ENCODE measurements around the gene JAKMIP3.
A peak's percentile ranks its signal among the peaks of the same experiment; 100 is the strongest.

JAKMIP3 gene

GRCh38 chr10:132099389-132100090 is 33.8 kb downstream of the JAKMIP3 start:
- ChIA-PET CTCF (interaction anchor here (0.6 kb wide), 1 partner anchor 77 kb away, joined by 3 read pairs; no protein-coding TSS in a partner anchor), POLR2A (no interaction called here)
- TF ChIP-seq ZSCAN23 (tag by site-specific recombination; IDR thresholded peaks at IDR 0.05) (no peak), ZNF132 (tag by site-specific recombination; IDR thresholded peaks at IDR 0.05; ENCODE audit: borderline replicate concordance) (no peak), ZNF274 (IDR thresholded peaks at IDR 0.05; ENCODE audit: low read length) (no peak), ZNF274 (tag by site-specific recombination; IDR thresholded peaks at IDR 0.05; ENCODE audit: borderline replicate concordance) (no peak), ZNF133 (tag by site-specific recombination; IDR thresholded peaks at IDR 0.05) (no peak), RBAK (tag by site-specific recombination; IDR thresholded peaks at IDR 0.05) (no peak)
- H3K27ac ChIP-seq (ENCODE audit: extremely low read depth, low read depth, low read length) = no peak overlapping the region
- no peak overlapping the region for H3K4me3 ChIP-seq (ENCODE audit: low read depth, low read length)
- H3K36me3 ChIP-seq (ENCODE audit: control insufficient read depth in 2 of 2, insufficient read depth in 1 of 2, low read length in 2 of 2) = no peaks in the 10 kb centered on the region
- no peaks in the 10 kb centered on the region for H3K4me1 ChIP-seq (ENCODE audit: control insufficient read depth, insufficient read depth, low read length)
- no peaks in the 10 kb centered on the region for H3K9me3 ChIP-seq (ENCODE audit: control insufficient read depth, insufficient read depth, low read depth, low read length)

DNA sequence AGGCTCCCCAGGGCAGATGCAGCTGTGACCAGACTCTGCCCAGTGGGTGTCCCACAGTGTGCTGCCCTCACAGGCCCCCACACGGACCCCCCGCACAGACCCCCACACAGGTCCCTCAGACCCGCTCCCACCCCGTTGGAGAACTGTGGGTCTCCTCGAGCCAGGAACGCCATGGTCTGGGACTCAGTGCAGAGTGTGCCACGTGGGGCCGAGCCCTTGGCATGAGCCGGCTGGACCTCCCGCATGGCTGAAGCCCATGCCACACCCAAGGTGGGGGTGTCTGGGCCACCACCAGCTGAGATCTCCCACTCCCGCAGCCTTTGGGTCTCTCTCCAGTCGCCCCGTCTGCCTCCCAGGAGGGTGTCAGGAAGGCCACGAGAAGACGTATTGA is 34.3 kb downstream of the JAKMIP3 start:
- Histone ChIP-seq H3K4me3 (ENCODE audit: low read depth, low read length) (no peak overlapping the region), H3K36me3 (ENCODE audit: control insufficient read depth in 2 of 2, insufficient read depth in 1 of 2, low read length in 2 of 2) (no peaks in the 10 kb centered on the region), H3K4me1 (ENCODE audit: control insufficient read depth, insufficient read depth, low read length) (no peaks in the 10 kb centered on the region), H3K9me3 (ENCODE audit: control insufficient read depth, insufficient read depth, low read depth, low read length) (no peaks in the 10 kb centered on the region), H3K27ac (ENCODE audit: extremely low read depth, low read depth, low read length) (no peak overlapping the region)
- no peak for TF ChIP-seq ZNF48 (tag by site-specific recombination; IDR thresholded peaks at IDR 0.05)
- 0 out of 2 replicates have a peak, but pooled peaks have one; percentile 17 for TF ChIP-seq GLIS2 (tag by site-specific recombination; IDR thresholded peaks at IDR 0.05)
- TF ChIP-seq, protein P1, sequence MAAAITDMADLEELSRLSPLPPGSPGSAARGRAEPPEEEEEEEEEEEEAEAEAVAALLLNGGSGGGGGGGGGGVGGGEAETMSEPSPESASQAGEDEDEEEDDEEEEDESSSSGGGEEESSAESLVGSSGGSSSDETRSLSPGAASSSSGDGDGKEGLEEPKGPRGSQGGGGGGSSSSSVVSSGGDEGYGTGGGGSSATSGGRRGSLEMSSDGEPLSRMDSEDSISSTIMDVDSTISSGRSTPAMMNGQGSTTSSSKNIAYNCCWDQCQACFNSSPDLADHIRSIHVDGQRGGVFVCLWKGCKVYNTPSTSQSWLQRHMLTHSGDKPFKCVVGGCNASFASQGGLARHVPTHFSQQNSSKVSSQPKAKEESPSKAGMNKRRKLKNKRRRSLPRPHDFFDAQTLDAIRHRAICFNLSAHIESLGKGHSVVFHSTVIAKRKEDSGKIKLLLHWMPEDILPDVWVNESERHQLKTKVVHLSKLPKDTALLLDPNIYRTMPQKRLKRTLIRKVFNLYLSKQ (tag by site-specific recombination; IDR thresholded peaks at IDR 0.05; ENCODE audit: borderline replicate concordance) = no peak
- no peak for TF ChIP-seq ZNF530 (tag by site-specific recombination; IDR thresholded peaks at IDR 0.05; ENCODE audit: low read depth)
- TF ChIP-seq ZNF140 (tag by site-specific recombination; IDR thresholded peaks at IDR 0.05) = no peak
- ChIA-PET CTCF (no interaction called here), POLR2A (no interaction called here)

DNA sequence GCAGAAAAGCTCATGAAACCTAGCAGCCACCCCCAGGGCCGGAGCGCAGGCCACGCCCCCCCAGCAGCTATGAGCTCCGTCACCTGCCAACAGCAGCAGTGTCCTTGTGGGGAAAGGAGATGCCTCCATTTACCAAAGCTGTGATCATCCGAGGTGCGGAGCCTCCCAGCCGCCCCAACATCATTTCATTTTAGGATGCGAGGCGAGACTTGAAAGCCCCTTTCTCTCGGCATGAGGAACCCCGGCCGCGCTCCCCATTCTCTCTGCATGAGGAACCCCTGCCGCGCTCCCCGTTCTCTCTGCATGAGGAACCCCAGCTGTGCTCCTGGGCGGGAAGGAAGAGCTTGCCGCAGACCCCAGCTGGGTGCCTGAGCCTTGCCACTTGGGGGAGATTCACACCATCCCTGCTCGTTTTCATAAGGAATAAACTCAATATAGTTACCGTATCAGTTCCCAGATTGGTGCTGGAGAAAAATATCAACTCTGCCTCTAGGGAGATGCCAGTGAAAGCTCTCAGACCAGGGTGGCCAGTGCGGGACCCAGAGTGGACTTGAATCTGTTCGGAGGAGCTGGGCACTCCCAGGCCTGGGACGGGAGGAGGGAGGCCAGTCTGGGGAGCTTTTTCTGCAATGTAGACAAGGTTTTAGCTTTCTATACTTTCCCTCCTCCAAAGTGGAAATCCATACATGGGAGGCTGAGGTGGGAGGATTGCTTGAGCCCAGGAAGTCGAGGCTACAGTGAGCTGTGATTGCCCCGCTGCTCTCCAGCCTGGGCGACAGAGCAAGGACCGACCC is 35.0 kb downstream of the JAKMIP3 start:
- TF ChIP-seq, protein P2, sequence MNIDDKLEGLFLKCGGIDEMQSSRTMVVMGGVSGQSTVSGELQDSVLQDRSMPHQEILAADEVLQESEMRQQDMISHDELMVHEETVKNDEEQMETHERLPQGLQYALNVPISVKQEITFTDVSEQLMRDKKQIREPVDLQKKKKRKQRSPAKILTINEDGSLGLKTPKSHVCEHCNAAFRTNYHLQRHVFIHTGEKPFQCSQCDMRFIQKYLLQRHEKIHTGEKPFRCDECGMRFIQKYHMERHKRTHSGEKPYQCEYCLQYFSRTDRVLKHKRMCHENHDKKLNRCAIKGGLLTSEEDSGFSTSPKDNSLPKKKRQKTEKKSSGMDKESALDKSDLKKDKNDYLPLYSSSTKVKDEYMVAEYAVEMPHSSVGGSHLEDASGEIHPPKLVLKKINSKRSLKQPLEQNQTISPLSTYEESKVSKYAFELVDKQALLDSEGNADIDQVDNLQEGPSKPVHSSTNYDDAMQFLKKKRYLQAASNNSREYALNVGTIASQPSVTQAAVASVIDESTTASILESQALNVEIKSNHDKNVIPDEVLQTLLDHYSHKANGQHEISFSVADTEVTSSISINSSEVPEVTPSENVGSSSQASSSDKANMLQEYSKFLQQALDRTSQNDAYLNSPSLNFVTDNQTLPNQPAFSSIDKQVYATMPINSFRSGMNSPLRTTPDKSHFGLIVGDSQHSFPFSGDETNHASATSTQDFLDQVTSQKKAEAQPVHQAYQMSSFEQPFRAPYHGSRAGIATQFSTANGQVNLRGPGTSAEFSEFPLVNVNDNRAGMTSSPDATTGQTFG (tag by site-specific recombination; IDR thresholded peaks at IDR 0.05; ENCODE audit: borderline replicate concordance) = no peak
- TF ChIP-seq ZNF777 (tag by site-specific recombination; IDR thresholded peaks at IDR 0.05; ENCODE audit: borderline replicate concordance) (no peak), ZNF785 (tag by site-specific recombination; IDR thresholded peaks at IDR 0.05) (no peak), ZBTB11 (tag by site-specific recombination; conservative IDR thresholded peaks at IDR 0.05; ENCODE audit: low read depth) (no peak), ELK4 (IDR thresholded peaks at IDR 0.05; ENCODE audit: borderline replicate concordance, low read depth, low read length) (no peak), ZNF677 (tag by site-specific recombination; IDR thresholded peaks at IDR 0.05) (no peak), ZNF521 (tag by site-specific recombination; IDR thresholded peaks at IDR 0.05) (no peak), ZBTB8A (tag by site-specific recombination; IDR thresholded peaks at IDR 0.05) (no peak)
- TF ChIP-seq, protein P3, sequence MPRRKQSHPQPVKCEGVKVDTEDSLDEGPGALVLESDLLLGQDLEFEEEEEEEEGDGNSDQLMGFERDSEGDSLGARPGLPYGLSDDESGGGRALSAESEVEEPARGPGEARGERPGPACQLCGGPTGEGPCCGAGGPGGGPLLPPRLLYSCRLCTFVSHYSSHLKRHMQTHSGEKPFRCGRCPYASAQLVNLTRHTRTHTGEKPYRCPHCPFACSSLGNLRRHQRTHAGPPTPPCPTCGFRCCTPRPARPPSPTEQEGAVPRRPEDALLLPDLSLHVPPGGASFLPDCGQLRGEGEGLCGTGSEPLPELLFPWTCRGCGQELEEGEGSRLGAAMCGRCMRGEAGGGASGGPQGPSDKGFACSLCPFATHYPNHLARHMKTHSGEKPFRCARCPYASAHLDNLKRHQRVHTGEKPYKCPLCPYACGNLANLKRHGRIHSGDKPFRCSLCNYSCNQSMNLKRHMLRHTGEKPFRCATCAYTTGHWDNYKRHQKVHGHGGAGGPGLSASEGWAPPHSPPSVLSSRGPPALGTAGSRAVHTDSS (tag by site-specific recombination; IDR thresholded peaks at IDR 0.05) = no peak
- H3K4me1 ChIP-seq (ENCODE audit: control insufficient read depth, insufficient read depth, low read length) = no peaks in the 10 kb centered on the region
- no peaks in the 10 kb centered on the region for H3K36me3 ChIP-seq (ENCODE audit: control insufficient read depth in 2 of 2, insufficient read depth in 1 of 2, low read length in 2 of 2)
- H3K9me3 ChIP-seq (ENCODE audit: control insufficient read depth, insufficient read depth, low read depth, low read length) = no peaks in the 10 kb centered on the region
- ChIA-PET CTCF (interaction anchor here (0.6 kb wide), 1 partner anchor 46 kb away, joined by 4 read pairs; no protein-coding TSS in a partner anchor), POLR2A (no interaction called here)
- H3K27ac ChIP-seq (ENCODE audit: extremely low read depth, low read depth, low read length) = no peak overlapping the region
- H3K4me3 ChIP-seq (ENCODE audit: low read depth, low read length) = no peak overlapping the region

Data from HEK293 (cell line).